Measurements from ENCODE around the gene FBN3.

- no peak for TF ChIP-seq POLR2A (IDR thresholded peaks at IDR 0.05; ENCODE audit: low read depth)
- no peak for TF ChIP-seq CTCF (IDR thresholded peaks at IDR 0.05)
- TF ChIP-seq POLR2AphosphoS5 (IDR thresholded peaks at IDR 0.05) = no peak
Measured at GRCh38 chr19:8071912-8072311, 77.5 kb downstream of the FBN3 start.
